Measurements from ENCODE around the gene PLXDC2.
"Not testable (repeated sequence)": the region's sequence is repeated elsewhere in the genome, so short reads cannot be mapped to it uniquely, and the experiment has no call there.

Gene PLXDC2

DNA sequence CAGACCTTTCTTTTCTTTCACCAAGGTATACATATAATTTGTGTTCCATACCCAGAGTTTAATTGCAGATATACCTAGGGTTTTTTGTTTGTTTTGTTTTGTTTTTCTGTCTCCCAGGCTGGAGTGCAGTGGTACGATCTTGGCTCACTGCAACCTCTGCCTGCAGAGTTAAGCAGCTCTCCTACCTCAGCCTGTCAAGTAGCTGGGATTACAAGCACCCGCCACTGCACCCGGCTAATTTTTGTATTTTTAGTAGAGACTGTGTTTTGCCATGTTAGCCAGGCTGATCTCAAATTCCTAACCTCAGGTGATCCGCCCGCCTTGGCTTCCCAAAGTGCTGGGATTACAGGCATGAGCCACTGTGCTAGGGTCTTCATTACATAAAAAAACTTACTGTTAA is 228.9 kb downstream of the PLXDC2 start:
- DNase-seq (ENCODE audit: low read depth in 2 of 2) = not testable (repeated sequence)

- DNase-seq (ENCODE audit: low read depth in 2 of 2) = no peak
Observed at GRCh38 chr10:20048161-20048560, 231.9 kb downstream of the PLXDC2 start.

DNA sequence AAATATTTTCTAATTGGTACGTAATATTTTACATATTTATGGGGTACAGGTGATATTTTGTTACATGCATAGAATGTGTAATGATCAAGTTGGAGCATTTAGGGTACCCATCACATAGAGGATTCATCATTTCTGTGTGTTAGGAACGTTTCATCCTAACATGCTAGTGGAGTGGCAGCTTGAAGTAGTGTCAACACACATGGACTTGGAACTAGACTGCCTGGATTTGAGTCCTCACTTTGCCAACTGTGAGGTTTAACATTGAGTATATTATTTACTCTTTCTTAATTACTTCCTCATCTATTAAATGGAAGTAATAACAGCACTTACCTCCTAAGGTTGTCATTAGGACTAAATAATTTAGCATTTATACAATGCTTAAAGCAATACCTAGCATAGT is 241.9 kb downstream of the PLXDC2 start:
- no peak for DNase-seq (ENCODE audit: low read depth in 2 of 2)

DNA sequence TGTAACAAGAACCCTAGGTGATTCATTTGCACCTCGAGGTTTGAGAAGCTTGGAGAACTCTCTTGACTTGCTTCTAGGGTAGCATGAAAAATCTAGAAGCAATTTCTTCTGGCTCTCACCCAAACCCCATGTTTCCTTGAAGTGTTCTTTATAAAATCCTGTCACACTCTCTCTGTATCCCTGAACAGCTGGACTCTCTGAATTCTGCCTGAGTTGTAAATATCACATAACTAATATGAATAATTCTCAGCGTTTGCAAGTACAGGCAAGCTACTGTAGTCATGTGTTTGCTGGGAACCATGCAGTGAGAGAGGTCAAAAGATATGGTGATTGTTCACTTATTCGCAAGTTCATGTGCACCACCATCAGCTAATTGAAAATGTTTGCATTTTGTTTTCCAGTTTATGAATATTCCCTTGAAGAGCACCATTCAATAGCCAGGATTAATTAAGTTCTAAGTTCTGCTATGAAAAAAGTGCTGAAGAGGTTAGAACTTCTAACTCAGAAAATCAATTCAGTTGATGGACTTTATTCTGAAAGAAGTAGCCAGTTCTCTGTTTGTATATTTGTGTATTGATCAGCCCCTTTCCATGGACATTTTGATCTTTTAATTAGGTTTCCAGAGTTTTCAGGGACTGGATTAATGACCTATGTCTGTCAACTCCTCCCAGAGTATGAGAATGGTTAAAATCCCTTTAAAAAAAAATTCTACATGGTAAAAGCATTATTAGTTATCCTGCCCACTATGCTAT is 243.0 kb downstream of the PLXDC2 start:
- no peak for DNase-seq (ENCODE audit: low read depth in 2 of 2)

DNA sequence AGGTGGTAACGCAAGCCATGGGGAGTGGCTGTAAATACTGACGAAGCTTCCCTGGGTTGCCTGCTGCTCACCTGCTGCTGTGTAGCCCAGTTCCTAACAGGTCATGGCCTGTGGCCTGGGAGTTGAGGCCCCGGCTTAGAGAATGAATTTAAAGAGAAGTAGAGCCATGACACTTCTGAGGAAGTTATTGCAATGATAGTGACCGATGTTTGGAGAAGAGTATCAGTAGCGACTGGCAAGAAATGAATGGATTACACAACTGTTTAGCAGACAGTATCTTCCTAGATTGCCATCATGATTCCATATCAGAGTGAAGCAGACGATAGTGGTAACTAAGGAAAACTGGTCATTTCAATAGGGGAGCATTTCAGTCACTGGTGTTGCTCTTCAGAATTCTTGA is 249.6 kb downstream of the PLXDC2 start:
- DNase-seq (ENCODE audit: low read depth in 2 of 2) = no peak

DNA sequence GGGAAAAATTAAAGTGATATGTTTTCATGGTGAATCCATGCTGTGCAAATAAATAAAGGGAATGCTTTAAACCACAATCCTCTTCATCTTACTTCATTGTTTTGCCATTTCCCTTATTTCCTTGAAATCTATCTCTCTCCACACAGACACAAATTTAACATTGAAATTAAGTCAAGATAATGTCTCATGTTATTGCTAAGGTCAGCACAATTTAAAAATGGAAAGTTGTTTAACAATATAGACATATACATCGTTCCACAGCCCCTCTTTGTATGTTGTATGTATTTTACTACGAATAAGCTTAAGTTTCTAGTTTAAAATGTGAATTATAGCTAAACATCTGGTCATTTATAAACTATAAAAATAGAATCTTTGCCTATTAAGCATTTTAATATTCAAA is 256.9 kb downstream of the PLXDC2 start:
- DNase-seq (ENCODE audit: low read depth in 2 of 2) = no peak

GRCh38 chr10:20075713-20076112 is 259.5 kb downstream of the PLXDC2 start:
- no peak for DNase-seq (ENCODE audit: low read depth in 2 of 2)

DNA sequence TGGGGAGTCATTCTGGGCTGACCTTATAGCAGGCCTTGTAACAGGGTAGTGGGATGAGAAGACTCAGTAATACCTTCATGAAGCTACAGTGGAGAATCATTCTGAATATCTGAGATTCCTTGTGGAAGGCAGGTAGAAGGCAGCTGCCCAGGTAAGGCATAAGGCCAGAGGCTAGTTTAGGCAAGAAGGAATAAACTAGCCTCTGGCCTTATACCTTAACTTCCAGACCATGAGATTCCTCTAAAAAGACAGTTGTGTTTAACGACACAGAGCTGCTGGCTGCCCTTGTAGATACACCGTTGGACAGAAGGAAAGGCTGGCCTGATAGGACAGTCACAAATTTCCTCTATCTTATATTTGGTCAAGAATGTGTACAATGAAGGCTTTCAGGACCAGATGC is 268.2 kb downstream of the PLXDC2 start:
- DNase-seq (ENCODE audit: low read depth in 2 of 2) = no peak

DNA sequence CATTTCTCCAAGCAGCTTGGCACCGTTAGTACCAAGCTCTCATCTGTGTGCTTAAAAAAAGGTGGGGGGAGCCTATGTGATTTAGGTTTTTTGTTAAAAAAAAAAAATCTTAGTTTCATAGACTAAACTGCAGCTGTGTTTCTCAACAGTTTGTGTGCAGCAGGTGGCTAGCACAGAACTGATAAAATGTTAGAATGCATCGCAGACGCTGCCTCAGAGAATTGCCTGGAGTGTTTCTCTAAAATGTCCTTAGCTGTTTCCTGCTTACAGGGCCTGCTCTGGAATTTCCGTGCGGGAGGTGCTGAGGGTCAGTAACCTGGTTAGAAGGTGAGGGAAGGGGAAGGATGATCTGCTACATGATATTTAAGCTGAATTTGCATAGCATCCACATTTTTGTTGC is 268.9 kb downstream of the PLXDC2 start:
- DNase-seq (ENCODE audit: low read depth in 2 of 2) = no peak

DNA sequence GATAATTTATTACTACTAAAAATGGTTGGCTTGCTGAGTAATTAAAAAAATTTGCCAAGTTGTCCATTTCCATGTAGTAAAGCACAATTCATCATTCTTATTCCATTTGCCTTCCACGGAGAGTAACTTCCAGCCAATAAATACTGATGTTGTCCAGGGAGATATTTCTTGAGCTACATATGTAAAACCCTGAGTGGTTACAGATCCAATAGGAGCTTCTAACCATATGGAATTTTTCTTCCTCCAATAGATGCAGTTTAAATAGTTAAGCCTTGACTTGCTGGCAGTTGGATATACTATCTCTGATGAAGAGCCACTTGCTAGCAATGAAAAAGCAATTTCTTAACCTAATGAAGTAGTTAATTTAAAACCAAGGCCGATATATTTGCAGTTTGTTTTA is 271.1 kb downstream of the PLXDC2 start:
- DNase-seq (ENCODE audit: low read depth in 2 of 2) = no peak

DNA sequence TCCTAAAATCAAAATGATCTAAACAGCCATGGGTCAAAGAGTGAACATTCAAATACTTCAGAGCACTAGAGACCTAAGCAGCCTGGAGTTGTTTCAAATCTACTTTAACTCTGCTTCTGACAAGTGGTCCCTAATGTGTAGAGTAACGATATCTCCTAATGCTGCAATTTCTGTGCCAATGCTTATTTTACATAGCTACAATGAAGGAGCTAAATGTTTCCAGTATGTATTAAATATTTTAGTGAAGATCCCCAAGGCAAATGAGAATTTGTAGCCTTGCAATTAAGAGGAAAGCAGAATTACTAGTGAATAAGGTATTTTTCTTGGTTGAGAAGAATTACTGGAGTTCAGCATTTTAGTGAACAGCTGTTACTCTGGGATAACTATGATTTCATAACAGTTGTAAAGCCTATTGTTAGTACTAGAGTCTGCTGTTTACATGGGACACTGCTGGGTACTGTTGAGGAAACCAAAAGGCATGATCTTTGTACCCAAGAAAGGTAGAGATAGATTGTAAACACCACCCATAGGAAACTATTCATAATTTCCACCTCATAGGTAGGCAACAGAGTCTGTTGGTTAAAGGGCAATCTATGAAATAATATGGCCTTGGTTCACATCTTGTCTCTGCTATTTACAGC is 271.9 kb downstream of the PLXDC2 start:
- no peak for DNase-seq (ENCODE audit: low read depth in 2 of 2)

DNA sequence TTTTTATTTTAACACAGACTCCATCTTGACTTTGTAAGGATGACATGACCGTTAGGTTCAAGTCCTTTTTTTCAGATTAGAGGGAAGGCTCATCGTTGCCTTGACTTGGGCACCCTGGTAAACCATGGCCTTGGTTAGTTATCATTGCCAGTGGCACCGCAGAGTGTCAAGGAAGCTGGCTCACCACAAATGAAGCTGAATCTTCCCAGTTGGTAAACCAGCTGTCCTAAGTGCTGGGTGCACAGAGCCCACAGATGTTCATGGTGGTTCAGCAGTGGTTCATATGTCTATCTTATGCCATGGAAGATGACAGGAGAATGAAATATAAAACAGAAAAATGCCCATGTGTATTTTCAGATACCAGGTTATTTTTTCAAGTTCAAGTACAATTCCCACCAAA is 273.6 kb downstream of the PLXDC2 start:
- DNase-seq (ENCODE audit: low read depth in 2 of 2) = no peak

GRCh38 chr10:20090831-20091230 is 274.6 kb downstream of the PLXDC2 start:
- no peak for DNase-seq (ENCODE audit: low read depth in 2 of 2)

GRCh38 chr10:20091698-20092097 is 275.5 kb downstream of the PLXDC2 start:
- DNase-seq (ENCODE audit: low read depth in 2 of 2) = no peak

DNA sequence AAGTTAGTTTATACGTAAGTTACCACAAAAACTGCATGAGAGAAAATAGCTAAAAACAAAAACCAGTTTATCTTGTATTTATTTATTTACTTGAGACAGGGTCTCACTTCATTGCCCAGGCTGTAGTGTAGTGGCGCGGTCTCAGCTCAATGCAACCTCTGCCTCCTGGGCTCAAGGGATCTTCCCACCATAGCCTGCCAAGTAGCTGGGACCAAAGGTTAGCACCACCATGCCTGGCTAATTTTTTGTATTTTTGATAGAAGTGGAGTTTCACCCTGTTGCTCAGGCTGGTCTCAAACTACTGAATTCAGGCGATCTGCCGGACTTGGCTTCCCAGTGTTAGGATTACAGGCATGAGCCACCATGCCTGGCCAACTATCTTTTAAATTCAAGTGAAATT is 277.4 kb downstream of the PLXDC2 start:
- DNase-seq (ENCODE audit: low read depth in 2 of 2) = no peak

DNA sequence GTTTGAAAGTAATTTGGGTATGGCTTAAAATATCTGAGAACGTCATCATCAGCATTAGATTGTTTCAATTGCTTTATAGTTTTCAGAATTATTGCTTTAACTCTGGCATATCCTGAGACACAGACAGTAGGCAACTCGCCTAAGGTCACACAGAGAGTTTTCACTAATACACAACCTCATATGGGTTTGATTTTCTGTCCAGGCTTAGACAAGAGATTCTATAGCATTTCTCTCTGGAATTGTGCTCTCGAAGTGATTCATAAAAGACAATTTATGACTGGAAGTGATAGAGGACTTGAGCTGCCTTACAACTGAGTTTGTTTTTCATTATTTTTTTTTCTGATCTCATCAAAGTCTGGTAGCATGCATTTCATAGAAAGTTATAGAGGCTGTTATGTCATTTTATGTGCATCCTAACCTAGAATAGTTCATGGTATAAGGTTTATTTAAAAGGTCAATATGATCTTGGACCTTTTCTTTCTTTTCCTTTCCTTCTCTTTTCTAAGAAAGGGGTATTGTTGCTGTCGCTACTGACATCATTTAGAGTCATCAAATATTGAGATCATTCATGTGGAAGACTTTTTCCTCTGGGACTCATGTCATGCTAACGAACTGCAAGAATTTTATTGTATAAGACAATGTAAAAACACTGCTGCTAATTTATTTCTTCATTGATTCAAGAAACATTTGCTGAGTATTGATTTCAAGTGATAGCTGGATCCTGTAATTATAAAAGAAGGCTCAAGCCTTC is 278.2 kb downstream of the PLXDC2 start:
- DNase-seq (ENCODE audit: low read depth in 2 of 2) = no peak

DNA sequence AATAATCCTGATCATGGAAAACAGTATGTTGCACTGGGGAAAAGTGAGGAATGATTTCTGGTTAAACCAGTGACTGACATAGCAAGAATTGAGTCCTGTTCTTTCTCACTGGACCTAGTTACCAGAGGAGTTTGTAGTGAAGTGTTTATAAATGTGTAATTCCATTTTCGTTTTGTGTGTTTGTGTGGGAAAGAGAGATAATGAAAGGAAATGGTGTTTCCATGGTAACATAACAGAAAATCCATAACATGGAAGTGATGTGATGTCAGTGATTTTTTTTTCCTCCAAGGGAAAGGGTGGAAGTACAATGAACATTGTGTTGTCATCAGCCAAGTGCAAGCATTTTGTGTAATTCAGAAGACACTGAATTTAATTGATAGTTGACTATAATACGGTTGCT is 283.9 kb downstream of the PLXDC2 start:
- DNase-seq (ENCODE audit: low read depth in 2 of 2) = no peak

DNA sequence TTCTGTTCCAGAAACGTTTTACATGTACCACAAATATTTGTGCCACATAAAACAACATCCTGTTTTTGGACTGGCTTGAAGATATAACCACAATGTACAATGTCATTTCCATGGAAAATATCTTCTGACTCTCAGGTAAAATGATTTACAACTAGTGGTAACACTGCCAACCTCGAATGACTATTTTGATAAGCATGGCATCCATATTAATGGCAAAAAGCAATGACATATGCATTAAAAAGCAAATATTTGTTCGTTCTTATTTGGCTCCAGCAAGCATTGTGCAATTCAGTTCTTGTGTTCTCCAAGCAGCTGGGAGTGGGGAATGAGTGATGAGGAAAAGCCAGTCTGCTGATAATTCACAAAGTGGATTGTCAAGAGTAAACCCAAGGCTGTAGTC is 289.0 kb downstream of the PLXDC2 start:
- DNase-seq (ENCODE audit: low read depth in 2 of 2) = no peak

GRCh38 chr10:20105931-20106330 is 289.7 kb downstream of the PLXDC2 start:
- DNase-seq (ENCODE audit: low read depth in 2 of 2) = no peak

GRCh38 chr10:20108021-20108420 is 291.8 kb downstream of the PLXDC2 start:
- DNase-seq (ENCODE audit: low read depth in 2 of 2) = no peak

- DNase-seq (ENCODE audit: low read depth in 2 of 2) = no peak
Observed at GRCh38 chr10:20109613-20110012, 293.4 kb downstream of the PLXDC2 start.

- no peak for DNase-seq (ENCODE audit: low read depth in 2 of 2)
Observed at GRCh38 chr10:20110125-20111100, 294.2 kb downstream of the PLXDC2 start.
